GM12878 (cell line): ENCODE measurements around the gene C18orf63. TPM values are rescaled to one million over a fixed set of nuclear protein-coding genes. Genes with fewer than 3 reads are reported as not detected.

Source experiments
- ATAC-seq: fragments of 200-7000 bp; cut with Tn5 transposase; 3 replicates; pipeline ENCODE4 v1.9.1; 2020; ENCODE audit warnings: mild to moderate bottlenecking, moderate library complexity
- BruUV-seq: library from RNA; stranded (reverse); fragments of 400-500 nt; replicated peaks from 2 replicates; lab custom pipeline; 2021; lab: Mats Ljungman, UMichigan
- CTCF ChIA-PET: fragments of 300-600 bp; sonication (Branson Sonifier 250); formaldehyde crosslinking; extraction: SDS; loops from one replicate; lab custom pipeline; 2021; ENCODE audit warnings: inconsistent platforms; lab: Yijun Ruan, JAX
- POLR2A ChIA-PET: fragments of 350-600 bp; formaldehyde crosslinking; extraction: SDS; loops from one replicate; lab custom pipeline; 2021; ENCODE audit warnings: inconsistent platforms; lab: Charles Lee
- RAD21 ChIA-PET: fragments of 300-600 bp; sonication (Branson Sonifier 250); formaldehyde crosslinking; loops from one replicate; lab custom pipeline; 2023; ENCODE audit warnings: antibody characterized with exemption; ENCODE audit not compliant: unreplicated experiment; lab: Charles Lee
- SMC1A ChIA-PET: fragments of 300-600 bp; sonication (Branson Sonifier 250); formaldehyde crosslinking; loops from one replicate; lab custom pipeline; 2023; ENCODE audit not compliant: unreplicated experiment, uncharacterized antibody; lab: Charles Lee
- DNase-seq: peaks from one replicate; pipeline ENCODE4 v3.0.0-alpha.2; 2011; ENCODE audit warnings: low read depth, low spot score
- FAIRE-seq: peaks from 3 replicates; lab custom pipeline; 2011; peaks lifted over from hg19 to GRCh38; lab: Jason Lieb, UNC
- H2AFZ ChIP-seq: 2 replicates; pipeline ENCODE4 v1.6.0; 2011; ENCODE audit warnings: low read depth, low read length, control low read depth; ENCODE audit not compliant: control insufficient read depth
- H3K27ac ChIP-seq: 2 replicates; pipeline ENCODE4 v1.5.1; 2011; ENCODE audit warnings: control low read depth; ENCODE audit not compliant: control insufficient read depth, insufficient read depth
- H3K27me3 ChIP-seq, 2 experiments: replicated peaks in 1 of 2; 2 replicates each; pipeline versions ENCODE4 v1.6.0 to v1.6.1; 2011; ENCODE audit warnings: low read length in 1 of 2; ENCODE audit not compliant: control insufficient read depth in 2 of 2, insufficient read depth in 2 of 2
- H3K36me3 ChIP-seq, 2 experiments: 2 replicates each; pipeline ENCODE4 v1.5.1; 2011; ENCODE audit warnings: low read length in 1 of 2; ENCODE audit not compliant: control insufficient read depth in 2 of 2, insufficient read depth in 2 of 2
- H3K4me1 ChIP-seq: 2 replicates; pipeline ENCODE4 v1.6.1; 2011; ENCODE audit warnings: mild to moderate bottlenecking, low read length, moderate library complexity, mixed read lengths; ENCODE audit not compliant: control insufficient read depth, insufficient read depth
- H3K4me2 ChIP-seq: 2 replicates; pipeline ENCODE4 v1.6.0; 2011; ENCODE audit warnings: control low read depth; ENCODE audit not compliant: control insufficient read depth, insufficient read depth
- H3K4me3 ChIP-seq: fragments of 200-600 bp; sonication (generic); 2 replicates; pipeline ENCODE4 v1.5.1; 2016
- H3K79me2 ChIP-seq: 2 replicates; pipeline ENCODE4 v1.6.0; 2011; ENCODE audit warnings: low read length; ENCODE audit not compliant: control insufficient read depth, insufficient read depth
- H3K9ac ChIP-seq: 2 replicates; pipeline ENCODE4 v1.8.0; 2011; ENCODE audit warnings: low read length, control low read depth, mixed read lengths; ENCODE audit not compliant: control insufficient read depth, insufficient read depth
- H3K9me3 ChIP-seq: replicated peaks from 3 replicates; pipeline ENCODE4 v1.5.1; 2011; ENCODE audit warnings: mild to moderate bottlenecking, low read length; ENCODE audit not compliant: control insufficient read depth, insufficient read depth
- H4K20me1 ChIP-seq: 2 replicates; pipeline ENCODE4 v1.6.0; 2011; ENCODE audit not compliant: control insufficient read depth, insufficient read depth
- ATF7 ChIP-seq: fragments of 450-650 bp; IDR thresholded peaks from 2 replicates; pipeline ENCODE4 v1.6.1; 2016; ENCODE audit warnings: low read depth, mild to moderate bottlenecking
- BCL11A ChIP-seq: IDR thresholded peaks from 2 replicates; pipeline ENCODE4 v1.6.1; 2011; ENCODE audit warnings: low read depth, low read length
- CHD2 ChIP-seq: IDR thresholded peaks from 2 replicates; pipeline ENCODE4 v1.6.1; 2011; ENCODE audit warnings: low read depth, low read length, improper control_type of control experiment, borderline replicate concordance
- NFYB ChIP-seq: IDR thresholded peaks from 2 replicates; pipeline ENCODE4 v1.6.1; 2011; ENCODE audit warnings: low read depth, mild to moderate bottlenecking, low read length, improper control_type of control experiment, moderate library complexity; ENCODE audit not compliant: insufficient read depth
- NR2C1 ChIP-seq: fragments of 450-650 bp; IDR thresholded peaks from 2 replicates; pipeline ENCODE4 v1.6.1; 2017; ENCODE audit warnings: antibody characterized with exemption, mild to moderate bottlenecking, moderate library complexity
- RB1 ChIP-seq: fragments of 450-650 bp; formaldehyde crosslinking; IDR thresholded peaks from 2 replicates; pipeline ENCODE4 v1.6.1; 2017; ENCODE audit warnings: mild to moderate bottlenecking, borderline replicate concordance
- RBBP5 ChIP-seq: fragments of 200-600 bp; sonication (generic); conservative IDR thresholded peaks from 2 replicates; pipeline ENCODE4 v1.6.1; 2016
- RELA ChIP-seq: fragments of 450-650 bp; IDR thresholded peaks from 2 replicates; pipeline ENCODE4 v1.8.0; 2014; ENCODE audit warnings: borderline replicate concordance; ENCODE audit not compliant: partially characterized antibody
- ZBED1 ChIP-seq: IDR thresholded peaks from 2 replicates; pipeline ENCODE4 v1.6.1; 2016; ENCODE audit warnings: borderline replicate concordance
- WGBS: methylation state at CpG from one replicate; pipeline ENCODE4 v1.1.6; 2016; ENCODE audit warnings: low lambda C conversion rate; ENCODE audit not compliant: insufficient replicate concordance, insufficient coverage; ENCODE audit errors: missing lambda C conversion rate; 5-methylcytosine and 5-hydroxymethylcytosine counted together
- in situ Hi-C: fragments of 300-500 bp; cut with MboI; formaldehyde crosslinking; loops from 9 replicates; pipeline ENCODE4 v1.14.3; 2018; ENCODE audit warnings: mixed read lengths
- intact Hi-C: fragments of 100-400 bp; cut with micrococcal nuclease; formaldehyde crosslinking; loops from one replicate; pipeline ENCODE4 v1.14.2; 2022; ENCODE audit not compliant: unreplicated experiment
- polyA plus RNA-seq, 11 experiments: library from polyadenylated mRNA; depleted of rRNA in 4 of 11; unstranded in 6 of 11; stranded (reverse) in 5 of 11; fragments of >200 nt; fragmentation: Nextera tagmentation in 4 of 11; fragmentation: Illumina TruSeq in 1 of 11; extraction: Ambion mirVana in 4 of 11; extraction: Trizol in 1 of 11; gene quantifications; 1 replicate in 1 of 11; 2 replicates in 10 of 11; pipeline versions ENCODE4 v1.2.1 to v1.2.3, GENCODE V29; 2011 to 2016; ENCODE audit warnings: inconsistent platforms in 2 of 11, missing spikeins in 2 of 11, low read depth in 1 of 11
- total RNA-seq, 4 experiments: library from RNA; depleted of rRNA in 3 of 4; stranded (reverse); fragments of >200 nt in 3 of 4; fragmentation: Illumina TruSeq in 1 of 4; extraction: Trizol in 1 of 4; gene quantifications; 2 replicates each; pipeline versions ENCODE4 v1.2.1 to v1.2.3, GENCODE V29; 2013 to 2021
- TF ChIP-seq, protein P1 (sequence below): fragments of 450-650 bp; IDR thresholded peaks from 2 replicates; pipeline ENCODE4 v1.6.1; 2017; ENCODE audit warnings: low read depth, mild to moderate bottlenecking, moderate library complexity
- TF ChIP-seq, protein P2 (sequence below): IDR thresholded peaks from 2 replicates; pipeline ENCODE4 v1.6.1; 2012; ENCODE audit warnings: low read depth, low read length, improper control_type of control experiment
- TF ChIP-seq, protein P3 (sequence below): fragments of 150-350 bp; IDR thresholded peaks from 2 replicates; pipeline ENCODE4 v1.6.1; 2014; ENCODE audit warnings: mild to moderate bottlenecking, low read depth, low read length

Gene C18orf63
- total and polyA plus RNA-seq, 10 of the 15 experiments (the other 5 are each of a cell fraction or from before 2014, with no cell fraction given), result not detected

DNA sequence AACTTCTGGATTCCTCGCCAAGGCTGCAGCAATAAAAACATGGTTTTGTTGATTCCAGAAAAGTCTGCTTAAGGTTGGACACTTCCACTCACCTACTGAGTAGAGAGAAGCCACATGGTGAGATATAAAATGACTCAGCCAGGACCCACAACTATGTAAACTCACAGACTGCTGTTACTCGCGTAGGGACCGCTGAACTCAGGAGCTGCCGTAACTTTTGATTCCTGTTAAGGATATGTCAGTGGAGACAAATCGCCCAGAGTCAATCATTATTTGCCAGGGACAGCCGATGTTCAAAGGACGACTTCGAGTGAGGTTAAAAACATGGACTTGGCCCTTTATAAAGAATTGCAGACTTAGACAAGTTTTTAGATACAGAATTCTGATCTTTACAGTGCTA is 49.5 kb upstream of the C18orf63 start (continued):
- TF ChIP-seq RB1 (no peak), BCL11A (no peak), ZBED1 (no peak), NFYB (no peak), ATF7 (no peak), RBBP5 (no peak)
- TF ChIP-seq, protein P1, sequence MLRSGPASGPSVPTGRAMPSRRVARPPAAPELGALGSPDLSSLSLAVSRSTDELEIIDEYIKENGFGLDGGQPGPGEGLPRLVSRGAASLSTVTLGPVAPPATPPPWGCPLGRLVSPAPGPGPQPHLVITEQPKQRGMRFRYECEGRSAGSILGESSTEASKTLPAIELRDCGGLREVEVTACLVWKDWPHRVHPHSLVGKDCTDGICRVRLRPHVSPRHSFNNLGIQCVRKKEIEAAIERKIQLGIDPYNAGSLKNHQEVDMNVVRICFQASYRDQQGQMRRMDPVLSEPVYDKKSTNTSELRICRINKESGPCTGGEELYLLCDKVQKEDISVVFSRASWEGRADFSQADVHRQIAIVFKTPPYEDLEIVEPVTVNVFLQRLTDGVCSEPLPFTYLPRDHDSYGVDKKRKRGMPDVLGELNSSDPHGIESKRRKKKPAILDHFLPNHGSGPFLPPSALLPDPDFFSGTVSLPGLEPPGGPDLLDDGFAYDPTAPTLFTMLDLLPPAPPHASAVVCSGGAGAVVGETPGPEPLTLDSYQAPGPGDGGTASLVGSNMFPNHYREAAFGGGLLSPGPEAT, result no peak
- TF ChIP-seq, protein P2, sequence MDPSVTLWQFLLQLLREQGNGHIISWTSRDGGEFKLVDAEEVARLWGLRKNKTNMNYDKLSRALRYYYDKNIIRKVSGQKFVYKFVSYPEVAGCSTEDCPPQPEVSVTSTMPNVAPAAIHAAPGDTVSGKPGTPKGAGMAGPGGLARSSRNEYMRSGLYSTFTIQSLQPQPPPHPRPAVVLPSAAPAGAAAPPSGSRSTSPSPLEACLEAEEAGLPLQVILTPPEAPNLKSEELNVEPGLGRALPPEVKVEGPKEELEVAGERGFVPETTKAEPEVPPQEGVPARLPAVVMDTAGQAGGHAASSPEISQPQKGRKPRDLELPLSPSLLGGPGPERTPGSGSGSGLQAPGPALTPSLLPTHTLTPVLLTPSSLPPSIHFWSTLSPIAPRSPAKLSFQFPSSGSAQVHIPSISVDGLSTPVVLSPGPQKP, result no peak

DNA sequence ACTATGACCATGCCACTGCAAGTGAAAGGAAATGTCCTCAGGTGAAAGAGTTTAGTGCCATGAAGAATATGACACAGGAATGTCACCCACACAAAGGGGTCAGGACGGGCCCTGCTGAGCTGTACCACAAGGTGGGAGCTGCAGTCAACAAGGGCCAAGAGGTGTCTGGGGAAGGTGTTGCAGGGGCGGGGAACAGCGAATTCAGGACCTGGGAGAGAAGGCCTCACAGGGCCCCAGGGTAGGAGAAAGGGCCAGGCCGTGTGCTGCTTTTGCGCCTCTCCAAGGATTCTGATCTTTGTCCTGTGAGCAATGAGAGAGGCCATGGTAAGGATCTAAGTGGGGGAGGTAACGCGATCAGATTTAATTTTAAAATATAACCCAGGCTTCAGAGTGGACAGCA is 47.5 kb upstream of the C18orf63 start:
- no peaks in the 10 kb centered on the region; a peak in 1 of 4 replicates for H3K36me3 ChIP-seq
- H2AFZ ChIP-seq, result no peak overlapping the region
- ATAC-seq (no peak), FAIRE-seq (no peak), DNase-seq (no peak)
- H3K9ac ChIP-seq, result no peak overlapping the region
- intact Hi-C loops (no loop called here), in situ Hi-C loops (no loop called here)
- H4K20me1 ChIP-seq, result no peaks in the 10 kb centered on the region
- SMC1A ChIA-PET, result no interaction called here
- no peaks in the 10 kb centered on the region for H3K79me2 ChIP-seq
- H3K9me3 ChIP-seq, result no peaks in the 10 kb centered on the region
- BruUV-seq, result no TSS peak
- H3K27me3 ChIP-seq, result no peaks in the 10 kb centered on the region
- 98% methylated on average over 7 of the region's 7 CpGs for WGBS
- RAD21 ChIA-PET, result no interaction called here
- CTCF ChIA-PET, result no interaction called here
- TF ChIP-seq CHD2 (no peak), RELA (no peak), NR2C1 (no peak)
- TF ChIP-seq, protein P3, sequence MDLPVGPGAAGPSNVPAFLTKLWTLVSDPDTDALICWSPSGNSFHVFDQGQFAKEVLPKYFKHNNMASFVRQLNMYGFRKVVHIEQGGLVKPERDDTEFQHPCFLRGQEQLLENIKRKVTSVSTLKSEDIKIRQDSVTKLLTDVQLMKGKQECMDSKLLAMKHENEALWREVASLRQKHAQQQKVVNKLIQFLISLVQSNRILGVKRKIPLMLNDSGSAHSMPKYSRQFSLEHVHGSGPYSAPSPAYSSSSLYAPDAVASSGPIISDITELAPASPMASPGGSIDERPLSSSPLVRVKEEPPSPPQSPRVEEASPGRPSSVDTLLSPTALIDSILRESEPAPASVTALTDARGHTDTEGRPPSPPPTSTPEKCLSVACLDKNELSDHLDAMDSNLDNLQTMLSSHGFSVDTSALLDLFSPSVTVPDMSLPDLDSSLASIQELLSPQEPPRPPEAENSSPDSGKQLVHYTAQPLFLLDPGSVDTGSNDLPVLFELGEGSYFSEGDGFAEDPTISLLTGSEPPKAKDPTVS, result no peak
- no peak overlapping the region for H3K4me2 ChIP-seq
- no peak overlapping the region for H3K27ac ChIP-seq
- H3K4me3 ChIP-seq, result no peak overlapping the region
- H3K4me1 ChIP-seq, result no peaks in the 10 kb centered on the region
- POLR2A ChIA-PET, result no interaction called here
